Thoracic aorta (tissue), 2 donors: Measurements from ENCODE around the gene TRAIP. TPM values are rescaled to one million over a fixed set of nuclear protein-coding genes. Genes with fewer than 3 reads are reported as not detected.
"Not testable (repeated sequence)": the region's sequence is repeated elsewhere in the genome, so short reads cannot be mapped to it uniquely, and the experiment has no call there.

Source experiments
- ATAC-seq: fragments of 150-250 bp; one replicate; pipeline ENCODE4 v1.8.0; 2017; ENCODE audit warnings: low read depth; ENCODE audit not compliant: insufficient number of reproducible peaks, low FRiP score
- DNase-seq: peaks from one replicate; pipeline ENCODE4 v3.0.0-alpha.2; 2020; ENCODE audit warnings: low spot score
- H3K27ac ChIP-seq, 2 donors: fragments of 200-600 bp; sonication (generic); 1 replicate in 1 of 2; 2 replicates in 1 of 2; pipeline ENCODE4 v1.5.1; 2016; ENCODE audit warnings: mild to moderate bottlenecking in 2 of 2, moderate library complexity in 2 of 2
- H3K27me3 ChIP-seq: fragments of 200-600 bp; sonication (generic); replicated peaks from 2 replicates; pipeline ENCODE4 v1.6.0; 2016; ENCODE audit warnings: mild to moderate bottlenecking; ENCODE audit not compliant: insufficient read depth
- H3K36me3 ChIP-seq: fragments of 200-600 bp; sonication (generic); one replicate; pipeline ENCODE4 v1.5.1; 2016
- H3K4me1 ChIP-seq, 2 donors: fragments of 200-600 bp; sonication (generic); 1 replicate in 1 of 2; 2 replicates in 1 of 2; pipeline versions ENCODE4 v1.5.1 to v1.6.0; 2016; ENCODE audit warnings: low read depth in 2 of 2, mild to moderate bottlenecking in 1 of 2; ENCODE audit not compliant: control insufficient read depth in 1 of 2
- H3K4me3 ChIP-seq: fragments of 200-600 bp; sonication (generic); 2 replicates; pipeline ENCODE4 v1.5.1; 2016; ENCODE audit warnings: mild to moderate bottlenecking
- H3K9me3 ChIP-seq: fragments of 200-600 bp; sonication (generic); 2 replicates; pipeline ENCODE4 v1.5.1; 2016
- CTCF ChIP-seq: fragments of 200-600 bp; sonication (generic); IDR thresholded peaks from one replicate; pipeline ENCODE4 v1.5.1; 2019; ENCODE audit warnings: antibody characterized with exemption
- total RNA-seq, 2 donors: library from RNA; depleted of rRNA; stranded (reverse); fragments of >200 nt; gene quantifications; one replicate each; pipeline versions ENCODE4 v1.1.0 to v1.2.3, GENCODE V29; 2016

TRAIP gene
- total RNA-seq = 1 to 10 TPM; 2.3 to 3.2 TPM

GRCh38 chr3:49856181-49857005, at the start of gene TRAIP:
TSS of gene TRAIP (minus strand) at chr3:49856564. CDS start at chr3:49856453, 111 bp downstream.
- Histone ChIP-seq H3K4me1 (peaks cover 5 to 13% of the 10 kb centered on the region in 2 donors), H3K4me3 (peak within 1 kb of the TSS; percentile 79), H3K36me3 (no peaks in the 10 kb centered on the region), H3K27me3 (no peaks in the 10 kb centered on the region), H3K27ac (peak within 1 kb of the TSS; percentile 39 to 65), H3K9me3 (no peaks in the 10 kb centered on the region)
- DNase-seq (peak; percentile 77), ATAC-seq (peak; percentile 98)
- no peak for TF ChIP-seq CTCF

- not testable (repeated sequence) for H3K4me3 ChIP-seq, H3K9me3 ChIP-seq, DNase-seq, ATAC-seq, H3K27me3 ChIP-seq, H3K27ac ChIP-seq, H3K36me3 ChIP-seq
- H3K4me1 ChIP-seq = peaks cover 15 to 39% of the 10 kb centered on the region in 2 donors
Measured at GRCh38 chr3:49904448-49904847, 48.1 kb upstream of the TRAIP start.

GRCh38 chr3:49903451-49904424, 47.4 kb upstream of the TRAIP start, which contains the start of gene MST1R:
TSS of gene MST1R (minus strand) at chr3:49903873. CDS start at chr3:49903609, 264 bp downstream.
- TF ChIP-seq CTCF = no peak
- H3K4me1 ChIP-seq = peaks cover 15 to 39% of the 10 kb centered on the region in 2 donors
- peak within 1 kb of the TSS; percentile 65 for H3K4me3 ChIP-seq
- no peaks in the 10 kb centered on the region for H3K36me3 ChIP-seq
- DNase-seq (no peak), ATAC-seq (no peak)
- no peaks in the 10 kb centered on the region for H3K27me3 ChIP-seq
- no peak within 1 kb of the TSS for H3K27ac ChIP-seq
- H3K9me3 ChIP-seq = no peaks in the 10 kb centered on the region

GRCh38 chr3:49902511-49903345, 46.4 kb upstream of the TRAIP start:
- no peak overlapping the region for H3K27ac ChIP-seq
- TF ChIP-seq CTCF = no peak
- ATAC-seq (no peak), DNase-seq (no peak)
- no peak overlapping the region for H3K4me3 ChIP-seq
- H3K27me3 ChIP-seq = no peaks in the 10 kb centered on the region
- no peaks in the 10 kb centered on the region for H3K36me3 ChIP-seq
- H3K9me3 ChIP-seq = no peaks in the 10 kb centered on the region
- peaks cover 15 to 39% of the 10 kb centered on the region in 2 donors for H3K4me1 ChIP-seq
